ENCODE data around the gene PHLDA1. TPM values are rescaled to one million over a fixed set of nuclear protein-coding genes. Genes with fewer than 3 reads are reported as not detected.

The PHLDA1 gene
- total RNA-seq, 4 donors from 2014 or later: 2.4 to 32.7 (median 7.9) TPM

GRCh38 chr12:76075448-76075847 is 43.9 kb upstream of the PHLDA1 start:
- H3K4me1 ChIP-seq: peaks cover 41 to 44% of the 10 kb centered on the region in 2 donors
- no peak for ATAC-seq
- H3K4me3 ChIP-seq: no peak overlapping the region
- in situ Hi-C loops (cut with MboI; ENCODE audit: low sequenced_read_pairs in 4 of 4): loop anchor here (25.0 kb wide), 4 partner anchors 262 to 712 kb away; partner anchors contain the start of genes BBS10 (in 2 of the 4), OSBPL8 (in 2 of the 4) and ZDHHC17 (in 1 of the 4)
- TF ChIP-seq POLR2A (IDR thresholded peaks at IDR 0.05): no peak
- TF ChIP-seq CTCF (IDR thresholded peaks at IDR 0.05 in 4 of 5, conservative IDR thresholded peaks at IDR 0.05 in 1 of 5): no peak
- no peaks in the 10 kb centered on the region for H3K27me3 ChIP-seq
- H3K27ac ChIP-seq: no peak overlapping the region
- intact Hi-C loops (cut with DNase I; ENCODE audit: low total_unique reads): no loop called here
- peaks cover 0 to 7% (median 0%) of the 10 kb centered on the region in 3 donors for H3K9me3 ChIP-seq
- peaks cover 0 to 25% of the 10 kb centered on the region in 2 donors for H3K36me3 ChIP-seq
- DNase-seq: no peak

- intact Hi-C loops (cut with DNase I; ENCODE audit: low total_unique reads) (no loop called here), in situ Hi-C loops (cut with MboI; ENCODE audit: low sequenced_read_pairs in 4 of 4) (loop anchor here (25.0 kb wide), 4 partner anchors 262 to 712 kb away; partner anchors contain the start of genes BBS10 (in 2 of the 4), OSBPL8 (in 2 of the 4) and ZDHHC17 (in 1 of the 4))
- ATAC-seq (no peak), DNase-seq (no peak)
- Histone ChIP-seq H3K9me3 (peaks cover 0 to 7% (median 0%) of the 10 kb centered on the region in 3 donors), H3K36me3 (peaks cover 0 to 20% of the 10 kb centered on the region in 2 donors), H3K27me3 (no peaks in the 10 kb centered on the region), H3K4me3 (no peak overlapping the region), H3K27ac (peak overlapping the region in 1 of 4 donors; percentile 9), H3K4me1 (peaks cover 41 to 44% of the 10 kb centered on the region in 2 donors)
- no peak for TF ChIP-seq CTCF (IDR thresholded peaks at IDR 0.05 in 4 of 5, conservative IDR thresholded peaks at IDR 0.05 in 1 of 5)
- no peak for TF ChIP-seq POLR2A (IDR thresholded peaks at IDR 0.05)
These were observed 43.2 kb upstream of the PHLDA1 start for GRCh38 chr12:76074701-76075336.

- Histone ChIP-seq H3K27ac (peak overlapping the region in 1 of 4 donors; percentile 27), H3K36me3 (peaks cover 0 to 7% of the 10 kb centered on the region in 2 donors), H3K4me1 (peaks cover 41 to 50% of the 10 kb centered on the region in 2 donors), H3K4me3 (no peak overlapping the region), H3K27me3 (no peaks in the 10 kb centered on the region), H3K9me3 (peaks cover 0 to 2% (median 0%) of the 10 kb centered on the region in 3 donors)
- in situ Hi-C loops (cut with MboI; ENCODE audit: low sequenced_read_pairs in 4 of 4) (no loop called here), intact Hi-C loops (cut with DNase I; ENCODE audit: low total_unique reads) (no loop called here)
- ATAC-seq (peak in 1 of 2 donors; percentile 64), DNase-seq (no peak)
- TF ChIP-seq POLR2A (IDR thresholded peaks at IDR 0.05): no peak
These were observed 42.0 kb upstream of the PHLDA1 start for GRCh38 chr12:76073561-76073960.

- in situ Hi-C loops (cut with MboI; ENCODE audit: low sequenced_read_pairs in 4 of 4): no loop called here
- Histone ChIP-seq H3K27me3 (no peaks in the 10 kb centered on the region), H3K4me3 (no peak overlapping the region), H3K4me1 (peaks cover 44 to 54% of the 10 kb centered on the region in 2 donors), H3K9me3 (no peaks in the 10 kb centered on the region), H3K36me3 (peaks cover 0 to 9% of the 10 kb centered on the region in 2 donors), H3K27ac (peak overlapping the region in 1 of 4 donors; percentile 6)
- no peak for TF ChIP-seq POLR2A (IDR thresholded peaks at IDR 0.05)
- TF ChIP-seq CTCF (IDR thresholded peaks at IDR 0.05 in 4 of 5, conservative IDR thresholded peaks at IDR 0.05 in 1 of 5): no peak
- ATAC-seq (no peak), DNase-seq (no peak)
- intact Hi-C loops (cut with DNase I; ENCODE audit: low total_unique reads): no loop called here
These were observed 41.0 kb upstream of the PHLDA1 start for GRCh38 chr12:76072568-76072967.

- Histone ChIP-seq H3K27me3 (no peaks in the 10 kb centered on the region), H3K4me3 (no peak overlapping the region), H3K36me3 (peaks cover 0 to 41% of the 10 kb centered on the region in 2 donors), H3K4me1 (peaks cover 30 to 45% of the 10 kb centered on the region in 2 donors), H3K9me3 (no peaks in the 10 kb centered on the region), H3K27ac (no peak overlapping the region)
- ATAC-seq: no peak
- in situ Hi-C loops (cut with MboI; ENCODE audit: low sequenced_read_pairs in 4 of 4) (no loop called here), intact Hi-C loops (cut with DNase I; ENCODE audit: low total_unique reads) (no loop called here)
- DNase-seq: no peak
- no peak for TF ChIP-seq CTCF (IDR thresholded peaks at IDR 0.05 in 4 of 5, conservative IDR thresholded peaks at IDR 0.05 in 1 of 5)
These were observed 37.8 kb upstream of the PHLDA1 start for GRCh38 chr12:76069339-76069738.
